Progenitor cell of endocrine pancreas (in vitro differentiated cells): ENCODE data around the gene RPS5. TPM values are rescaled to one million over a fixed set of nuclear protein-coding genes. Genes with fewer than 3 reads are reported as not detected.

Source experiments
- DNase-seq: peaks from one replicate; pipeline ENCODE4 v3.0.0; 2021; ENCODE audit warnings: low spot score; ENCODE audit not compliant: unreplicated experiment
- H3K27ac Mint-ChIP-seq: 2 replicates; pipeline ENCODE4 v1.8.0; 2021; ENCODE audit warnings: mild to moderate bottlenecking, moderate library complexity, mixed read lengths
- H3K27me3 Mint-ChIP-seq: 2 replicates; pipeline ENCODE4 v1.8.0; 2021; ENCODE audit warnings: mixed read lengths
- H3K36me3 Mint-ChIP-seq: 2 replicates; pipeline ENCODE4 v1.8.0; 2022; ENCODE audit warnings: mixed read lengths; ENCODE audit not compliant: insufficient read depth
- H3K4me1 Mint-ChIP-seq: 2 replicates; pipeline ENCODE4 v1.8.0; 2021; ENCODE audit warnings: low read depth, mixed read lengths
- H3K4me3 Mint-ChIP-seq: 2 replicates; pipeline ENCODE4 v1.8.0; 2021; ENCODE audit warnings: low read depth, mild to moderate bottlenecking, moderate library complexity, mixed read lengths
- H3K9me3 Mint-ChIP-seq: 2 replicates; pipeline ENCODE4 v1.8.0; 2021; ENCODE audit warnings: low read depth, mixed read lengths
- total RNA-seq: library from RNA; stranded (reverse); gene quantifications from 2 replicates; pipeline ENCODE4 v1.2.1, GENCODE V29; 2021
- TF ChIP-seq, protein P1 (sequence below): fragments of 200-600 bp; sonication (generic); IDR thresholded peaks from one replicate; pipeline ENCODE4 v1.5.0; 2021; ENCODE audit warnings: antibody characterized with exemption, mild to moderate bottlenecking; ENCODE audit not compliant: unreplicated experiment

Gene RPS5
- total RNA-seq, 1 donor from 2014 or later: 1,006 TPM

DNA sequence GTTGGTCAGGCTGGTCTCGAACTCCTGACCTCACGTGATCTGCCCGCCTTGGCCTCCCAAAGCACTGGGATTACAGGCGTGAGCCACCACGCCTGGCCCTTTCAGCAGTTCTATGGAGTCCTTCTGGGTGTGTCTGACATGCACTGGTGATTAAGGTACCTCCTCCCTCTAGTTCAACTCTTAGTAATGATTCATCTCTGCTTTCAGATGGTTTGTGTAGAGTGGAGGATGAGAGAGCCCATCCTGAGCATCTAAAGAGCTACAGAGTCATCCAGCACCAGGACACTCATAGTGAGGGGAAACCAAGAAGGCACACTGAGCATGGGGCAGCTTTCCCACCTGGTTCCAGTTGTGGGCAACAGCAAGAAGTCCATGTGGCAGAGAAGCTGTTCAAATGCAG, 29.5 kb downstream of the RPS5 start:
- DNase-seq: no peak
- H3K27me3 Mint-ChIP-seq: no peaks in the 10 kb centered on the region
- TF ChIP-seq, protein P1, sequence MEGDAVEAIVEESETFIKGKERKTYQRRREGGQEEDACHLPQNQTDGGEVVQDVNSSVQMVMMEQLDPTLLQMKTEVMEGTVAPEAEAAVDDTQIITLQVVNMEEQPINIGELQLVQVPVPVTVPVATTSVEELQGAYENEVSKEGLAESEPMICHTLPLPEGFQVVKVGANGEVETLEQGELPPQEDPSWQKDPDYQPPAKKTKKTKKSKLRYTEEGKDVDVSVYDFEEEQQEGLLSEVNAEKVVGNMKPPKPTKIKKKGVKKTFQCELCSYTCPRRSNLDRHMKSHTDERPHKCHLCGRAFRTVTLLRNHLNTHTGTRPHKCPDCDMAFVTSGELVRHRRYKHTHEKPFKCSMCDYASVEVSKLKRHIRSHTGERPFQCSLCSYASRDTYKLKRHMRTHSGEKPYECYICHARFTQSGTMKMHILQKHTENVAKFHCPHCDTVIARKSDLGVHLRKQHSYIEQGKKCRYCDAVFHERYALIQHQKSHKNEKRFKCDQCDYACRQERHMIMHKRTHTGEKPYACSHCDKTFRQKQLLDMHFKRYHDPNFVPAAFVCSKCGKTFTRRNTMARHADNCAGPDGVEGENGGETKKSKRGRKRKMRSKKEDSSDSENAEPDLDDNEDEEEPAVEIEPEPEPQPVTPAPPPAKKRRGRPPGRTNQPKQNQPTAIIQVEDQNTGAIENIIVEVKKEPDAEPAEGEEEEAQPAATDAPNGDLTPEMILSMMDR: no peak
- no peak overlapping the region for H3K4me3 Mint-ChIP-seq
- H3K36me3 Mint-ChIP-seq: peaks cover 46% of the 10 kb centered on the region
- H3K4me1 Mint-ChIP-seq: no peaks in the 10 kb centered on the region
- no peak overlapping the region for H3K27ac Mint-ChIP-seq
- H3K9me3 Mint-ChIP-seq: peaks cover 8% of the 10 kb centered on the region

DNA sequence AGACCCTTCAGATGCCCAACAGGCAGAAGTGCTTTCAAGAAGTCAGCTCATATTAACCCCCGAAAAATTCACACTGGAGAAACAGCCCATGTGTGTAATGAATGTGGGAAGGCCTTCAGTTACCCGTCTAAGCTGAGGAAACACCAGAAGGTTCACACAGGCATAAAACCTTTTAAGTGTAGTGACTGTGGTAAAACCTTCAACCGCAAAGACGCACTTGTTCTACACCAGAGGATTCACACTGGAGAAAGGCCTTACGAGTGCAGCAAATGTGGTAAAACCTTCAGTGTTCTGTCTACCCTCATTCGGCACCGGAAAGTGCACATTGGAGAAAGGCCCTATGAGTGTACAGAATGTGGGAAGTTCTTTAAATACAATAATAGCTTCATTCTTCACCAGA, 30.0 kb downstream of the RPS5 start:
- Mint-ChIP-seq H3K4me1 (no peaks in the 10 kb centered on the region), H3K9me3 (peaks cover 8% of the 10 kb centered on the region), H3K4me3 (no peak overlapping the region), H3K36me3 (peaks cover 48% of the 10 kb centered on the region), H3K27ac (no peak overlapping the region), H3K27me3 (no peaks in the 10 kb centered on the region)
- no peak for DNase-seq
- TF ChIP-seq, protein P1: no peak

DNA sequence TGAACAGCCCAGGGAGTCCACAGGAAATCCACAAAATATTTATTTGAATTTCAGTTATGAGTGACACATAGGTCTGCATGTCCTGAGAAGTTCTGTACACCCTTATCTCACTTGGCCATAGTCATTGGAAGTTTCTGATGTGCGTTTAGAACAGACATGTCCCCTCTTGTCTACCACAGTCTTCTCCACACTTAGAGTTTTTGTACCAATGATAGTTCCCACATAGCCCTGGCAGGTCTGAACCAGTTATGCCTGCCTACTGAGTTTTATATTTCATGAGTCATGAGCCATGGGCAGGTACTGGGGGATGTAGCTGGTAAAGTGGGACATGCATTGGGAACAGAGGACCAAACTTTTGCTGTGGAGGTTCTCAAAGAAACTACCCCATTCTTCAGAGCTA, 41.5 kb downstream of the RPS5 start:
- no peak overlapping the region for H3K4me3 Mint-ChIP-seq
- no peak for DNase-seq
- peaks cover 21% of the 10 kb centered on the region for H3K9me3 Mint-ChIP-seq
- TF ChIP-seq, protein P1: no peak
- H3K27me3 Mint-ChIP-seq: no peaks in the 10 kb centered on the region
- H3K4me1 Mint-ChIP-seq: no peaks in the 10 kb centered on the region
- no peak overlapping the region for H3K27ac Mint-ChIP-seq
- peaks cover 53% of the 10 kb centered on the region for H3K36me3 Mint-ChIP-seq

DNA sequence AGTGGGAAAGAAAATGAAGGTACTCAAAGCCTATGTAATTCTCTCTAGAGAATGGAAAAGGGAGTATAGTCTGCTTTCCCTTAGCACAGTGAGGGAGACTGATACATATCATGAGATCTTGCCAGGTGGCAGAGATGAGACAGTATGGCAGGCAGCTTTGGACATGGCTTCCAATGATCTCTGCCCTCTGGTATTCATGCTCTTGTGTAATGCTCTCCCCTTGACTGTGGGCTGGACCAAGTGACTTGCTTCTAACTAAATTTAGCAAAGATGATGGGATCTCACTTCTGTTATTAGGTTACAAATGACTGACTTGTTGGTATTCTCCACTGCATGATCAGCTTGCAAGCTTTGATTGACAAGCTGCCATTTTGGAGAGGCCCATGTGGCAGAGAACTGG, 42.7 kb downstream of the RPS5 start:
- Mint-ChIP-seq H3K9me3 (peaks cover 28% of the 10 kb centered on the region), H3K27ac (no peak overlapping the region), H3K27me3 (no peaks in the 10 kb centered on the region), H3K4me3 (no peak overlapping the region), H3K4me1 (no peaks in the 10 kb centered on the region), H3K36me3 (peaks cover 59% of the 10 kb centered on the region)
- TF ChIP-seq, protein P1: no peak
- DNase-seq: no peak

DNA sequence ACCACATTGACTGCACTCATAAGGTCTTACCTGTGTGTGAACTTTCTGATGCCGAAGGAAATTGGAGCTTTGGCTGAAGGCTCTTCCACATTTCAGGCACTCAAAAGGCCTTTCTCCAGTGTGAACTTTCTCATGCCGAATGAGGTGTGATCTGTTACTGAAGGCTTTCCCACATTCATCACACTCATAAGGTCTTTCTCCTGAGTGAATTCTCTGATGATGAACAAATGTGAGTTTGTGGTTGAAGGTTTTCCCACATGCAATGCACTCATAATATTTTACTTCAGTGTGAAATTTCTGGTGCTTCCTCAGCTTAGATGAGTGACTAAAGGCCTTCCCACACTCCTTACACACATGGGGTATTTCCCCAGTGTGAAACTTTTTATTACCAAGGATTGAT, 47.1 kb downstream of the RPS5 start:
- Mint-ChIP-seq H3K9me3 (peaks cover 52% of the 10 kb centered on the region), H3K4me3 (no peak overlapping the region), H3K27ac (peak overlapping the region; percentile 41), H3K36me3 (peaks cover 77% of the 10 kb centered on the region), H3K4me1 (no peaks in the 10 kb centered on the region), H3K27me3 (no peaks in the 10 kb centered on the region)
- DNase-seq: no peak
- TF ChIP-seq, protein P1: no peak
